Hippocampal formation (tissue), 2 donors: Measurements from ENCODE around the gene OPCML.

Source experiments
- DNase-seq, 2 donors: peaks; one replicate each; lab custom pipeline; 2025; lab: John Stamatoyannopoulos, UW

The OPCML gene

GRCh38 chr11:133133606-133134005 lies 398.7 kb downstream of the OPCML start:
- no peak for DNase-seq

- no peak for DNase-seq
Observed at GRCh38 chr11:133133050-133133449, 399.3 kb downstream of the OPCML start.

GRCh38 chr11:133127741-133128140 lies 404.6 kb downstream of the OPCML start:
- no peak for DNase-seq

- DNase-seq = no peak
Observed at GRCh38 chr11:133123796-133124195, 408.5 kb downstream of the OPCML start.

- DNase-seq = no peak
Observed at GRCh38 chr11:133123366-133123765, 408.9 kb downstream of the OPCML start.

- DNase-seq = no peak
Observed at GRCh38 chr11:133122256-133122655, 410.0 kb downstream of the OPCML start.

GRCh38 chr11:133118563-133119268 lies 413.6 kb downstream of the OPCML start:
- no peak for DNase-seq

- DNase-seq = no peak
Observed at GRCh38 chr11:133115099-133115498, 417.2 kb downstream of the OPCML start.

GRCh38 chr11:133107763-133108162 lies 424.5 kb downstream of the OPCML start:
- no peak for DNase-seq

GRCh38 chr11:133107136-133107535 lies 425.2 kb downstream of the OPCML start:
- DNase-seq = no peak

GRCh38 chr11:133106417-133106816 lies 425.9 kb downstream of the OPCML start:
- no peak for DNase-seq

- no peak for DNase-seq
Observed at GRCh38 chr11:133104009-133104744, 428.1 kb downstream of the OPCML start.

GRCh38 chr11:133096981-133097380 lies 435.3 kb downstream of the OPCML start:
- DNase-seq = no peak

GRCh38 chr11:133086518-133086917 lies 445.8 kb downstream of the OPCML start:
- no peak for DNase-seq

- peak; percentile 48 for DNase-seq
Observed at GRCh38 chr11:133082841-133083488, 449.3 kb downstream of the OPCML start.

- DNase-seq = no peak
Observed at GRCh38 chr11:133082453-133082781, 449.9 kb downstream of the OPCML start.

- DNase-seq = no peak
Observed at GRCh38 chr11:133081730-133082452, 450.4 kb downstream of the OPCML start.

- DNase-seq = no peak
Observed at GRCh38 chr11:133081020-133081419, 451.3 kb downstream of the OPCML start.

- DNase-seq = peak; percentile 42 to 74
Observed at GRCh38 chr11:133078591-133079404, 453.5 kb downstream of the OPCML start.

GRCh38 chr11:133078012-133078411 lies 454.3 kb downstream of the OPCML start:
- DNase-seq = no peak

- DNase-seq = no peak
Observed at GRCh38 chr11:133075351-133075750, 456.9 kb downstream of the OPCML start.
